Activated CD4-positive, alpha-beta T cell treated with anti-CD3 and anti-CD28 coated beads, Interleukin-2, amount 10 ng/mL, durations not matched to agents 7 days and 5 days (primary cell): Measurements from ENCODE around the gene CGREF1. TPM values are rescaled to one million over a fixed set of nuclear protein-coding genes. Genes with fewer than 3 reads are reported as not detected.
A peak's percentile ranks its signal among the peaks of the same experiment; 100 is the strongest.

Source experiments
- CTCF ChIA-PET: fragments of 350-600 bp; sonication (Branson Sonifier 250); formaldehyde crosslinking; loops from one replicate; lab custom pipeline; 2021; ENCODE audit warnings: antibody characterized with exemption; lab: Charles Lee
- POLR2A ChIA-PET: fragments of 350-600 bp; sonication (Branson Sonifier 250); formaldehyde crosslinking; loops from one replicate; lab custom pipeline; 2021; ENCODE audit warnings: antibody characterized with exemption; lab: Charles Lee
- DNase-seq: peaks from one replicate; pipeline ENCODE4 v3.0.0-alpha.2; 2020
- H3K27ac Mint-ChIP-seq: one replicate; pipeline ENCODE4 v1.8.0; 2021; ENCODE audit warnings: mild to moderate bottlenecking, moderate library complexity, mixed read lengths
- H3K27me3 Mint-ChIP-seq: one replicate; pipeline ENCODE4 v1.8.0; 2021; ENCODE audit warnings: mixed read lengths
- H3K36me3 Mint-ChIP-seq: one replicate; pipeline ENCODE4 v1.8.0; 2021; ENCODE audit warnings: low read depth, mixed read lengths
- H3K4me1 Mint-ChIP-seq: one replicate; pipeline ENCODE4 v1.8.0; 2021; ENCODE audit warnings: mixed read lengths
- H3K4me3 Mint-ChIP-seq: one replicate; pipeline ENCODE4 v1.8.0; 2021; ENCODE audit warnings: mild to moderate bottlenecking, moderate library complexity, mixed read lengths
- H3K9me3 Mint-ChIP-seq: one replicate; pipeline ENCODE4 v1.8.0; 2021; ENCODE audit warnings: mixed read lengths
- total RNA-seq, 2 experiments: library from RNA; stranded (reverse); gene quantifications; one replicate each; pipeline ENCODE4 v1.2.3, GENCODE V29; 2021

Gene CGREF1
- total RNA-seq, 2 experiments from 2014 or later = 0.92 to 1.3 TPM

- Mint-ChIP-seq H3K4me1 (peaks cover 29% of the 10 kb centered on the region), H3K27ac (peak overlapping the region; percentile 94), H3K36me3 (peaks cover 27% of the 10 kb centered on the region), H3K4me3 (peak overlapping the region; percentile 79), H3K9me3 (no peaks in the 10 kb centered on the region), H3K27me3 (no peaks in the 10 kb centered on the region)
- CTCF ChIA-PET = interaction anchor here (1.2 to 2.5 kb wide), 4 partner anchors 11 to 173 kb away, joined by 3 to 11 read pairs (median 4); partner anchors contain the start of gene ABHD1
- DNase-seq = no peak
- POLR2A ChIA-PET = no interaction called here
Measured at GRCh38 chr2:27134781-27135477, 16.0 kb upstream of the CGREF1 start.

GRCh38 chr2:27133905-27134780 lies 15.2 kb upstream of the CGREF1 start, which contains the start of gene PREB:
TSS of gene PREB (minus strand) at chr2:27134636. CDS start at chr2:27134421, 215 bp downstream.
- no peaks in the 10 kb centered on the region for H3K27me3 Mint-ChIP-seq
- no peaks in the 10 kb centered on the region for H3K9me3 Mint-ChIP-seq
- ChIA-PET CTCF (interaction anchor here (0.5 to 2.5 kb wide), 12 partner anchors 8 to 1266 kb away, joined by 3 to 11 read pairs (median 4); partner anchors contain the start of gene ABHD1), POLR2A (interaction anchor here (1.2 kb wide), 1 partner anchor 78 kb away, joined by 3 read pairs; the partner anchor contains the start of genes ATRAID and SLC5A6)
- peak; percentile 98 for DNase-seq
- peaks cover 29% of the 10 kb centered on the region for H3K4me1 Mint-ChIP-seq
- peak within 1 kb of the TSS; percentile 79 for H3K4me3 Mint-ChIP-seq
- peaks cover 28% of the 10 kb centered on the region for H3K36me3 Mint-ChIP-seq
- H3K27ac Mint-ChIP-seq = peak within 1 kb of the TSS; percentile 94

- peak overlapping the region; percentile 79 for H3K4me3 Mint-ChIP-seq
- POLR2A ChIA-PET = interaction anchor here (1.2 kb wide), 1 partner anchor 78 kb away, joined by 3 read pairs; the partner anchor contains the start of genes ATRAID and SLC5A6
- peaks cover 32% of the 10 kb centered on the region for H3K36me3 Mint-ChIP-seq
- H3K27me3 Mint-ChIP-seq = no peaks in the 10 kb centered on the region
- H3K4me1 Mint-ChIP-seq = peaks cover 29% of the 10 kb centered on the region
- DNase-seq = peak; percentile 35
- peak overlapping the region; percentile 94 for H3K27ac Mint-ChIP-seq
- CTCF ChIA-PET = interaction anchor here (0.6 to 2.5 kb wide), 11 partner anchors 9 to 1267 kb away, joined by 3 to 11 read pairs (median 4); partner anchors contain the start of gene ABHD1
- no peaks in the 10 kb centered on the region for H3K9me3 Mint-ChIP-seq
Measured at GRCh38 chr2:27133195-27133875, 14.4 kb upstream of the CGREF1 start.

GRCh38 chr2:27131429-27131828 lies 12.5 kb upstream of the CGREF1 start:
- POLR2A ChIA-PET = no interaction called here
- DNase-seq = no peak

GRCh38 chr2:27130396-27130795 lies 11.5 kb upstream of the CGREF1 start:
- ChIA-PET POLR2A (no interaction called here), CTCF (interaction anchor here (1.1 kb wide), 1 partner anchor 179 kb away, joined by 3 read pairs; no protein-coding TSS in a partner anchor)
- no peak overlapping the region for H3K27ac Mint-ChIP-seq
- peaks cover 24% of the 10 kb centered on the region for H3K4me1 Mint-ChIP-seq
- no peaks in the 10 kb centered on the region for H3K27me3 Mint-ChIP-seq
- no peak for DNase-seq
- H3K4me3 Mint-ChIP-seq = no peak overlapping the region
- peaks cover 32% of the 10 kb centered on the region for H3K36me3 Mint-ChIP-seq
- H3K9me3 Mint-ChIP-seq = no peaks in the 10 kb centered on the region

More at GRCh38 chr2:27131429-27131828, 12.5 kb upstream of the CGREF1 start:
- Mint-ChIP-seq H3K27ac (no peak overlapping the region), H3K27me3 (no peaks in the 10 kb centered on the region), H3K9me3 (no peaks in the 10 kb centered on the region), H3K4me3 (no peak overlapping the region), H3K36me3 (peaks cover 32% of the 10 kb centered on the region), H3K4me1 (peaks cover 29% of the 10 kb centered on the region)
- CTCF ChIA-PET = interaction anchor here (1.1 to 1.2 kb wide), 3 partner anchors 12 to 178 kb away, joined by 3 to 5 read pairs (median 3); partner anchors contain the start of gene CGREF1

- Mint-ChIP-seq H3K4me1 (peaks cover 17% of the 10 kb centered on the region), H3K9me3 (no peaks in the 10 kb centered on the region), H3K4me3 (no peak overlapping the region), H3K27me3 (no peaks in the 10 kb centered on the region), H3K36me3 (peaks cover 32% of the 10 kb centered on the region), H3K27ac (no peak overlapping the region)
- DNase-seq = no peak
- ChIA-PET POLR2A (no interaction called here), CTCF (interaction anchor here (0.6 to 1.1 kb wide), 3 partner anchors 28 to 43 kb away, joined by 3 to 5 read pairs (median 3); no protein-coding TSS in a partner anchor)
Measured at GRCh38 chr2:27128668-27129571, 10.0 kb upstream of the CGREF1 start.

GRCh38 chr2:27127883-27128667 lies 9.1 kb upstream of the CGREF1 start:
- CTCF ChIA-PET = interaction anchor here (0.6 to 1.1 kb wide), 2 partner anchors 27 to 35 kb away, joined by 3 read pairs; no protein-coding TSS in a partner anchor
- no peak for DNase-seq
- no peak overlapping the region for H3K27ac Mint-ChIP-seq
- H3K27me3 Mint-ChIP-seq = peaks cover under 1% of the 10 kb centered on the region
- POLR2A ChIA-PET = no interaction called here
- peaks cover 29% of the 10 kb centered on the region for H3K36me3 Mint-ChIP-seq
- H3K4me3 Mint-ChIP-seq = no peak overlapping the region
- no peaks in the 10 kb centered on the region for H3K9me3 Mint-ChIP-seq
- peaks cover 13% of the 10 kb centered on the region for H3K4me1 Mint-ChIP-seq

GRCh38 chr2:27126252-27126710 lies 7.4 kb upstream of the CGREF1 start:
- CTCF ChIA-PET = no interaction called here
- Mint-ChIP-seq H3K4me3 (no peak overlapping the region), H3K27ac (no peak overlapping the region)

GRCh38 chr2:27125104-27125503 lies 6.2 kb upstream of the CGREF1 start:
- no peak overlapping the region for H3K4me3 Mint-ChIP-seq
- no peaks in the 10 kb centered on the region for H3K9me3 Mint-ChIP-seq
- no peak for DNase-seq
- peaks cover 21% of the 10 kb centered on the region for H3K27me3 Mint-ChIP-seq
- H3K36me3 Mint-ChIP-seq = peaks cover 7% of the 10 kb centered on the region
- ChIA-PET CTCF (interaction anchor here (0.6 to 1.6 kb wide), 2 partner anchors 27 to 178 kb away, joined by 3 to 4 read pairs; no protein-coding TSS in a partner anchor), POLR2A (interaction anchor here (0.6 kb wide), 1 partner anchor 238 kb away, joined by 16 read pairs; no protein-coding TSS in a partner anchor)
- no peak overlapping the region for H3K27ac Mint-ChIP-seq
- H3K4me1 Mint-ChIP-seq = peaks cover 6% of the 10 kb centered on the region

More at GRCh38 chr2:27126252-27126710, 7.4 kb upstream of the CGREF1 start:
- H3K4me1 Mint-ChIP-seq = peaks cover 6% of the 10 kb centered on the region
- peaks cover 18% of the 10 kb centered on the region for H3K36me3 Mint-ChIP-seq
- no peaks in the 10 kb centered on the region for H3K9me3 Mint-ChIP-seq
- no peak for DNase-seq
- POLR2A ChIA-PET = no interaction called here
- peaks cover 15% of the 10 kb centered on the region for H3K27me3 Mint-ChIP-seq

- Mint-ChIP-seq H3K27ac (peak within 1 kb of the TSS; percentile 77), H3K27me3 (peaks cover 32% of the 10 kb centered on the region), H3K4me3 (peak within 1 kb of the TSS; percentile 81), H3K9me3 (no peaks in the 10 kb centered on the region), H3K36me3 (no peaks in the 10 kb centered on the region), H3K4me1 (peaks cover 15% of the 10 kb centered on the region)
- ChIA-PET CTCF (interaction anchor here (0.6 to 2.5 kb wide), 6 partner anchors 11 to 365 kb away, joined by 3 to 11 read pairs (median 4); partner anchors contain the start of genes PREB and PRR30), POLR2A (no interaction called here)
- DNase-seq = peak; percentile 56
Measured at GRCh38 chr2:27123302-27124150, 4.6 kb upstream of the CGREF1 start, which contains the start of gene ABHD1. TSS of gene ABHD1 (plus strand) at chr2:27123815. CDS start at chr2:27123949, 134 bp downstream.
